COLO668 (cell line): Measurements from ENCODE around the gene KIF13A.

Experiments used
- DNase-seq: peaks from one replicate; lab custom pipeline; 2025; ENCODE audit not compliant: unreplicated experiment; lab: John Stamatoyannopoulos, UW

The KIF13A gene

GRCh38 chr6:17730078-17730704, 257.2 kb downstream of the KIF13A start:
- DNase-seq = no peak

DNA sequence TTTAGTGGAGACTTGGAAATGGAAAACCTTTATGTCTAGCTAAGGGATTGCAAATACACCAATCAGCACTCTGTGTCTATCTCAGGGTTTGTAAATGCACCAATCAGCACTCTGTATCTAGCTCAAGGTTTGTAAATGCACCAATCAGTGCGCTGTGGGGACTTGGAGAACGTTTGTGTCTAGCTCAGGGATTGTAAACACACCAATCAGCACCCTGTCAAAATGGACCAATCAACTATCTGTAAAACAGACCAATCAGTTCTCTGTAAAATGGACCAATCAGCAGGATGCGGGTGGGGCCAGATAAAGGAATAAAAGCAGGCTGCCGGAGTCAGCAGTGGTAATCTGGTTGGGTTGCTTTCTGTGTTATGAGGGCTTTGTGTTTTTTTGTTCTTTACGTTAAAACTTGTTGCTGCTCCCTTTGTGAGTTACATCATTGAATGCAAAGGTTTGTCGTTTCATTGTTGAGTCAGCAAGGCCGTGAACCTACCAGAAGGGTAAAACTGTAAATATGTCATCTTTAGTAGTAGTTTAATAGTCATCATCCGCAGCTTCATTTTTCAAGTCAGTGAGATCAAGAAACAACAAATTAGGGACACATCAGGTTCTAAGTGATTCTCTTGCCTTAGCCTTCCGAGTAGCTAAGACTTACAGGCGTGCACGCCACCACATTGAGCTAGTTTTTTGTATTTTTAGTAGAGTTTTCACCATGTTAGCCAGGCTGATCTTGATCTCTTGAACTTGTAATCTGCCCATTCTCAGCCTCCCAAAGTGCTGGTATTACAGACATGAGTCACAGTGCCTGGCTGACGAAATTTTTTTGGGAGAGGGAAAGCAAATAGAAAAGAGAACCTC, 258.0 kb downstream of the KIF13A start:
- no peak for DNase-seq

GRCh38 chr6:17728551-17729222, 258.7 kb downstream of the KIF13A start:
- no peak for DNase-seq

- DNase-seq = peak; percentile 64
Observed at GRCh38 chr6:17725083-17725482, 262.4 kb downstream of the KIF13A start.

DNA sequence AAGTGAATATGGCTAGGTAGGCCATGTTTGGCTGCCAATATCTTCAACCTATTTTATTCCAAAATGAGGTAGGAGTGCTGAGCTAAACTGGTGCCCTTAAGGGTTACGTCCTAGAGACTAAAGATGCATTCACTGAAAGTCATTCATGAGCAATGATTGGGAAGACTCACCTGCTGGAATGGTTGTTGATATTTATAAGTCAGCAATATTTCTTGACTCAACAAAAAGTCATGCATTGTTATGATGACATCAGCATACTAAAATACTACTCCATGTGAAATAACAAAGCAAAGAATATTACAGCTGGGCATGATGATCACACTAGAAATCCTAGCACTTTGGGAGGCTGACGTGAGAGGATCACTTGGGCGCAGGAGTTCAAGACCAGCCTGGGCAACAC, 263.1 kb downstream of the KIF13A start:
- no peak for DNase-seq

GRCh38 chr6:17721671-17722070, 265.8 kb downstream of the KIF13A start:
- no peak for DNase-seq

GRCh38 chr6:17719323-17720041, 268.0 kb downstream of the KIF13A start:
- peak; percentile 7 for DNase-seq

GRCh38 chr6:17716221-17716620, 271.2 kb downstream of the KIF13A start:
- no peak for DNase-seq

GRCh38 chr6:17714879-17715851, 272.3 kb downstream of the KIF13A start:
- DNase-seq = no peak

DNA sequence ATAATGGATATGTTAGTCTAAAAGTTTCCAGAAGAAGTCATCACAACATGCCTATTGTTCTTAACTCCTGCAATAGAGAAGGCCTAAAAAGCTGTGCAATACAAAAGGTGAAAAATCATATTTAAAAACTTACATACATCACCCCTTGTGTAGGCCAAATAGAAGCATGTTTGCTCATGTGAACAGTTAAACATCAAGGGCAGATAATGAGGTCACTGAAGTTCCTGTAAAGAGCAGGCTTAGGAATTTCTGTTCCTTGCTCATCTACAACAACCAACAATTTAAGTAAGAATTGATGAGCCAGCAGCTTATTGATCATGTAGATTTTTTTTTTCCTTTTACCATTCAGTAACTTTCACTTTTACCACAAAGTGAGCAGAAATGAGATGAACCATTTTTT, 273.3 kb downstream of the KIF13A start:
- DNase-seq = no peak

GRCh38 chr6:17712576-17712975, 274.9 kb downstream of the KIF13A start:
- DNase-seq = no peak

- no peak for DNase-seq
Observed at GRCh38 chr6:17710331-17710730, 277.1 kb downstream of the KIF13A start.

- DNase-seq = no peak
Observed at GRCh38 chr6:17709476-17709875, 278.0 kb downstream of the KIF13A start.
